Ovary (tissue), 9 donors: ENCODE measurements around the gene BRAF. TPM values are rescaled to one million over a fixed set of nuclear protein-coding genes. Genes with fewer than 3 reads are reported as not detected.

Source experiments
- DNase-seq, 5 donors: peaks; one replicate each; pipeline ENCODE4 v3.0.0-alpha.2; 2019 to 2020
- H3K27ac ChIP-seq, 2 donors: fragments of 200-600 bp; one replicate each; pipeline versions ENCODE4 v1.5.1 to v1.8.0; 2019 to 2022
- H3K27me3 ChIP-seq: fragments of 200-600 bp; one replicate; pipeline ENCODE4 v1.8.0; 2022
- H3K36me3 ChIP-seq: fragments of 200-600 bp; sonication (generic); one replicate; pipeline ENCODE4 v1.5.1; 2019
- H3K4me1 ChIP-seq: one replicate; pipeline ENCODE4 v1.8.1; 2013; ENCODE audit warnings: mild to moderate bottlenecking, moderate library complexity; ENCODE audit not compliant: insufficient read depth
- H3K4me3 ChIP-seq: fragments of 200-600 bp; sonication (generic); one replicate; pipeline ENCODE4 v1.5.1; 2017
- H3K9me3 ChIP-seq, 2 donors: fragments of 200-600 bp in 1 of 2; sonication (generic) in 1 of 2; one replicate each; pipeline versions ENCODE4 v1.5.1 to v1.8.1; 2013 to 2019; ENCODE audit warnings: mild to moderate bottlenecking in 1 of 2, moderate library complexity in 1 of 2
- CTCF ChIP-seq, 3 donors: fragments of 450-650 bp in 2 of 3; fragments of 200-600 bp in 1 of 3; IDR thresholded peaks; one replicate each; pipeline versions ENCODE4 v1.5.1 to v1.8.0; 2016 to 2022; ENCODE audit warnings: antibody characterized with exemption in 3 of 3, mild to moderate bottlenecking in 1 of 3
- EP300 ChIP-seq: sonication (generic); formaldehyde crosslinking; IDR thresholded peaks from one replicate; pipeline ENCODE4 v1.6.1; 2017; ENCODE audit warnings: antibody characterized with exemption
- POLR2A ChIP-seq: fragments of 450-650 bp; IDR thresholded peaks from one replicate; pipeline ENCODE4 v1.6.1; 2017; ENCODE audit warnings: antibody characterized with exemption, mild to moderate bottlenecking, moderate library complexity
- WGBS, 3 donors: extraction: QIAGEN DNeasy Blood & Tissue Kit in 1 of 3; methylation state at CpG; one replicate each; pipeline versions ENCODE4 v1.1.5 to v1.1.7; 2013 to 2017; 5-methylcytosine and 5-hydroxymethylcytosine counted together
- intact Hi-C, 4 donors: fragments of 100-400 bp; cut with DNase I; formaldehyde crosslinking; loops; one replicate each; pipeline versions ENCODE4 v1.11.0 to v1.15.1; 2022 to 2023
- polyA plus RNA-seq, 2 donors: library from polyadenylated mRNA; stranded (reverse); fragments of 200-250 nt in 1 of 2; fragments of 350-450 nt in 1 of 2; fragmentation: Illumina TruSeq in 1 of 2; extraction: RNeasy Lipid Tissue Mini Kit (QIAGEN cat#74804) in 1 of 2; gene quantifications; one replicate each; pipeline ENCODE4 v1.2.3, GENCODE V29; 2013 to 2014
- total RNA-seq, 7 donors: library from RNA; depleted of rRNA in 2 of 7; stranded (reverse); fragments of >200 nt in 2 of 7; fragmentation: NEBNext Ultra II Directional in 3 of 7; extraction: Animal tissue kit (Norgen Biotek cat#: 25700) in 3 of 7; gene quantifications; one replicate each; pipeline versions ENCODE4 v1.1.0 to v1.2.4, GENCODE V29; 2016 to 2023
- donor health status: DM: no; HTN: no; CAD: no; lungs with moderate emphysema.
- donor health status: DM: no; HTN: no; CAD: no.
- donor health status: Bipolar disorder and iron deficiency.
- donor health status: DM: yes; HTN: yes; CAD: no.
- donor health status: DM: no; HTN: no; CAD: no.
- donor health status: DM: yes; HTN: yes; CAD: no.

BRAF gene
- total and polyA plus RNA-seq, 9 donors: 8.3 to 52.0 (median 41.2) TPM

GRCh38 chr7:140898786-140899536 lies 25.8 kb downstream of the BRAF start:
- intact Hi-C loops: no loop called here
- Histone ChIP-seq H3K4me1 (peaks cover 3% of the 10 kb centered on the region), H3K27me3 (no peaks in the 10 kb centered on the region), H3K36me3 (no peaks in the 10 kb centered on the region), H3K9me3 (no peaks in the 10 kb centered on the region), H3K4me3 (no peak overlapping the region), H3K27ac (no peak overlapping the region)
- no peak for DNase-seq
- TF ChIP-seq POLR2A (no peak), EP300 (no peak), CTCF (IDR thresholded peaks at IDR 0.05) (no peak)
- 69 to 78% (median 71%) methylated on average over 3 of the region's 3 CpGs for WGBS, 3 donors

GRCh38 chr7:140896996-140897395 lies 27.7 kb downstream of the BRAF start:
- WGBS, 3 donors: 92 to 97% (median 93%) methylated on average over 3 of the region's 3 CpGs
- Histone ChIP-seq H3K9me3 (no peaks in the 10 kb centered on the region), H3K4me3 (no peak overlapping the region), H3K27ac (no peak overlapping the region), H3K27me3 (no peaks in the 10 kb centered on the region), H3K36me3 (no peaks in the 10 kb centered on the region), H3K4me1 (peaks cover 3% of the 10 kb centered on the region)
- TF ChIP-seq EP300 (no peak), POLR2A (no peak), CTCF (IDR thresholded peaks at IDR 0.05) (no peak)
- no peak for DNase-seq
- intact Hi-C loops: no loop called here

- H3K36me3 ChIP-seq: no peaks in the 10 kb centered on the region
- DNase-seq: no peak
- intact Hi-C loops: no loop called here
- no peak overlapping the region for H3K27ac ChIP-seq
- TF ChIP-seq EP300: no peak
- TF ChIP-seq CTCF (IDR thresholded peaks at IDR 0.05): no peak
- TF ChIP-seq POLR2A: no peak
- no peaks in the 10 kb centered on the region for H3K9me3 ChIP-seq
- H3K4me3 ChIP-seq: no peak overlapping the region
- H3K4me1 ChIP-seq: peaks cover 5% of the 10 kb centered on the region
- 84 to 94% (median 87%) methylated on average over 1 of the region's 1 CpG for WGBS, 3 donors
- H3K27me3 ChIP-seq: no peaks in the 10 kb centered on the region
Observed at GRCh38 chr7:140889645-140890044, 35.1 kb downstream of the BRAF start.

DNA sequence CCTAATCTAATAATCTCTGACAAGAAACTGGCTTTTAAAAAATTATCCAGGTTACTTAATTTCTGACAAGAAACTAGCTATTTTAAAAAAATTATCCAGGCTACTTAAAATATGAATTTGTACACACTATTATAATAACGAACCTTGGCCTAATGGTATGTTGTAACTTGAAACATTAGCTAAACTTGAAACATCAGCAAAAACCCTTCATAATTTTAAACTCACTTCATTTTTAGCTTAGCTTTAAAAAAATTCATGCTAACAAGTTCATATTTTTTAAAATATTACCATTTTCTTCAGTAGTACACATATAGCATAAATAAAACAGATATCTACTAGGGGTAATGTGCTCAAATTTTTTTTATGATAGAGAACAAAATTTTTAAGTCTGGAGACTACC lies 35.6 kb downstream of the BRAF start:
- intact Hi-C loops: no loop called here
- DNase-seq: no peak
- Histone ChIP-seq H3K4me3 (no peak overlapping the region), H3K9me3 (no peaks in the 10 kb centered on the region), H3K4me1 (peaks cover 5% of the 10 kb centered on the region), H3K27me3 (no peaks in the 10 kb centered on the region), H3K27ac (no peak overlapping the region), H3K36me3 (no peaks in the 10 kb centered on the region)
- 16 to 46% (median 27%) methylated on average over 1 of the region's 1 CpG for WGBS, 3 donors
- TF ChIP-seq POLR2A: no peak
- TF ChIP-seq EP300: no peak
- no peak for TF ChIP-seq CTCF (IDR thresholded peaks at IDR 0.05)
